Karpas-422 (cell line): Measurements from ENCODE around the gene TGM2. TPM values are rescaled to one million over a fixed set of nuclear protein-coding genes. Genes with fewer than 3 reads are reported as not detected.

ENCODE experiments used
- DNase-seq: peaks from one replicate; pipeline ENCODE4 v3.0.0-alpha.2; 2015
- H2AFZ ChIP-seq: fragments of 200-600 bp; sonication (generic); 2 replicates; pipeline ENCODE4 v1.6.1; 2014; ENCODE audit warnings: antibody characterized with exemption, low read length, mixed read lengths
- H3K27ac ChIP-seq: fragments of 200-600 bp; sonication (generic); 2 replicates; pipeline ENCODE4 v1.5.1; 2014; ENCODE audit warnings: mild to moderate bottlenecking, low read length, moderate library complexity
- H3K27me3 ChIP-seq: fragments of 200-600 bp; sonication (generic); 2 replicates; pipeline ENCODE4 v1.6.1; 2014; ENCODE audit warnings: low read length, mixed read lengths
- H3K36me3 ChIP-seq: fragments of 200-600 bp; sonication (generic); 2 replicates; pipeline ENCODE4 v1.6.1; 2014; ENCODE audit warnings: low read length, mixed read lengths; ENCODE audit not compliant: insufficient read depth
- H3K4me1 ChIP-seq: fragments of 200-600 bp; sonication (generic); 2 replicates; pipeline ENCODE4 v1.6.1; 2014; ENCODE audit warnings: mild to moderate bottlenecking, low read length, mixed read lengths
- H3K4me2 ChIP-seq: fragments of 200-600 bp; sonication (generic); 2 replicates; pipeline ENCODE4 v1.6.1; 2014; ENCODE audit warnings: low read length, low read depth, mild to moderate bottlenecking; ENCODE audit not compliant: poor library complexity, severe bottlenecking
- H3K4me3 ChIP-seq: fragments of 200-600 bp; sonication (generic); 2 replicates; pipeline ENCODE4 v1.5.1; 2014; ENCODE audit warnings: mild to moderate bottlenecking, antibody characterized with exemption, low read length, mixed read lengths
- H3K79me2 ChIP-seq: fragments of 200-600 bp; sonication (generic); 2 replicates; pipeline ENCODE4 v1.6.1; 2014; ENCODE audit warnings: mild to moderate bottlenecking, low read length, mixed read lengths
- H3K9ac ChIP-seq: fragments of 200-600 bp; sonication (generic); 2 replicates; pipeline ENCODE4 v1.6.0; 2014; ENCODE audit warnings: low read length
- H3K9me2 ChIP-seq: fragments of 200-600 bp; sonication (generic), shearing (Covaris generic); replicated peaks from 2 replicates; pipeline ENCODE4 v1.6.0; 2014; ENCODE audit warnings: mild to moderate bottlenecking, low read length, moderate library complexity; ENCODE audit not compliant: insufficient read depth
- H3K9me3 ChIP-seq: fragments of 300-700, 200-600 bp; sonication (generic); 2 replicates; pipeline ENCODE4 v1.6.1; 2014; ENCODE audit warnings: low read length, mixed read lengths
- H4K20me1 ChIP-seq: fragments of 200-600 bp; sonication (generic); 2 replicates; pipeline ENCODE4 v1.6.1; 2014; ENCODE audit warnings: mild to moderate bottlenecking, antibody characterized with exemption, low read length, low read depth; ENCODE audit not compliant: insufficient read depth
- total RNA-seq: library from RNA; depleted of rRNA; stranded (reverse); fragments of >200 nt; shearing (Covaris generic); gene quantifications from 2 replicates; pipeline ENCODE4 v1.2.3, GENCODE V29; 2014; ENCODE audit warnings: low replicate concordance

Gene TGM2
- total RNA-seq, 1 experiment from 2014 or later: 0.15 TPM

GRCh38 chr20:38139156-38139912, 25.7 kb downstream of the TGM2 start:
- Histone ChIP-seq H3K27me3 (no peaks in the 10 kb centered on the region), H3K9ac (no peak overlapping the region), H3K4me2 (no peak overlapping the region), H2AFZ (no peak overlapping the region), H3K27ac (no peak overlapping the region), H3K79me2 (no peaks in the 10 kb centered on the region), H3K9me3 (no peaks in the 10 kb centered on the region), H3K9me2 (no peaks in the 10 kb centered on the region), H3K4me3 (no peak overlapping the region), H3K4me1 (no peaks in the 10 kb centered on the region), H3K36me3 (no peaks in the 10 kb centered on the region), H4K20me1 (no peaks in the 10 kb centered on the region)
- no peak for DNase-seq

- H3K27ac ChIP-seq: no peak overlapping the region
- no peaks in the 10 kb centered on the region for H3K79me2 ChIP-seq
- no peaks in the 10 kb centered on the region for H3K4me1 ChIP-seq
- H3K4me2 ChIP-seq: no peak overlapping the region
- no peaks in the 10 kb centered on the region for H3K27me3 ChIP-seq
- no peak for DNase-seq
- H3K9me3 ChIP-seq: no peaks in the 10 kb centered on the region
- H3K9me2 ChIP-seq: no peaks in the 10 kb centered on the region
- no peak overlapping the region for H3K9ac ChIP-seq
- no peak overlapping the region for H3K4me3 ChIP-seq
- H4K20me1 ChIP-seq: no peaks in the 10 kb centered on the region
- no peak overlapping the region for H2AFZ ChIP-seq
- H3K36me3 ChIP-seq: no peaks in the 10 kb centered on the region
Measured at GRCh38 chr20:38138086-38138778, 26.8 kb downstream of the TGM2 start.

GRCh38 chr20:38137441-38138037, 27.5 kb downstream of the TGM2 start:
- H3K79me2 ChIP-seq: no peaks in the 10 kb centered on the region
- H3K9ac ChIP-seq: no peak overlapping the region
- H3K9me3 ChIP-seq: no peaks in the 10 kb centered on the region
- H2AFZ ChIP-seq: no peak overlapping the region
- H3K4me3 ChIP-seq: no peak overlapping the region
- no peaks in the 10 kb centered on the region for H3K36me3 ChIP-seq
- no peak overlapping the region for H3K4me2 ChIP-seq
- H3K27ac ChIP-seq: no peak overlapping the region
- no peaks in the 10 kb centered on the region for H3K27me3 ChIP-seq
- no peak for DNase-seq
- no peaks in the 10 kb centered on the region for H3K9me2 ChIP-seq
- no peaks in the 10 kb centered on the region for H3K4me1 ChIP-seq
- H4K20me1 ChIP-seq: no peaks in the 10 kb centered on the region

- no peaks in the 10 kb centered on the region for H3K36me3 ChIP-seq
- H2AFZ ChIP-seq: no peak overlapping the region
- H3K4me3 ChIP-seq: no peak overlapping the region
- DNase-seq: no peak
- no peaks in the 10 kb centered on the region for H3K79me2 ChIP-seq
- H3K4me1 ChIP-seq: no peaks in the 10 kb centered on the region
- H3K4me2 ChIP-seq: no peak overlapping the region
- H3K9ac ChIP-seq: no peak overlapping the region
- H3K9me3 ChIP-seq: no peaks in the 10 kb centered on the region
- no peaks in the 10 kb centered on the region for H3K9me2 ChIP-seq
- no peak overlapping the region for H3K27ac ChIP-seq
- H3K27me3 ChIP-seq: no peaks in the 10 kb centered on the region
- no peaks in the 10 kb centered on the region for H4K20me1 ChIP-seq
Measured at GRCh38 chr20:38136421-38137245, 28.4 kb downstream of the TGM2 start.

GRCh38 chr20:38135651-38136420, 29.2 kb downstream of the TGM2 start:
- H3K36me3 ChIP-seq: no peaks in the 10 kb centered on the region
- no peak for DNase-seq
- no peak overlapping the region for H3K4me3 ChIP-seq
- no peak overlapping the region for H3K9ac ChIP-seq
- H3K27me3 ChIP-seq: no peaks in the 10 kb centered on the region
- H3K9me2 ChIP-seq: no peaks in the 10 kb centered on the region
- no peaks in the 10 kb centered on the region for H4K20me1 ChIP-seq
- H3K9me3 ChIP-seq: no peaks in the 10 kb centered on the region
- H3K4me2 ChIP-seq: no peak overlapping the region
- H3K27ac ChIP-seq: no peak overlapping the region
- no peaks in the 10 kb centered on the region for H3K4me1 ChIP-seq
- H3K79me2 ChIP-seq: no peaks in the 10 kb centered on the region
- H2AFZ ChIP-seq: no peak overlapping the region

GRCh38 chr20:38135271-38135650, 29.8 kb downstream of the TGM2 start:
- Histone ChIP-seq H3K4me1 (no peaks in the 10 kb centered on the region), H4K20me1 (no peaks in the 10 kb centered on the region), H3K9me3 (no peaks in the 10 kb centered on the region), H3K9ac (no peak overlapping the region), H2AFZ (no peak overlapping the region), H3K4me2 (no peak overlapping the region), H3K9me2 (no peaks in the 10 kb centered on the region), H3K4me3 (no peak overlapping the region), H3K36me3 (no peaks in the 10 kb centered on the region), H3K27ac (no peak overlapping the region), H3K79me2 (no peaks in the 10 kb centered on the region), H3K27me3 (no peaks in the 10 kb centered on the region)
- DNase-seq: no peak

- no peak overlapping the region for H2AFZ ChIP-seq
- no peak for DNase-seq
- no peaks in the 10 kb centered on the region for H3K79me2 ChIP-seq
- no peak overlapping the region for H3K4me2 ChIP-seq
- H3K9me2 ChIP-seq: no peaks in the 10 kb centered on the region
- H3K9me3 ChIP-seq: no peaks in the 10 kb centered on the region
- H3K4me1 ChIP-seq: no peaks in the 10 kb centered on the region
- H3K9ac ChIP-seq: no peak overlapping the region
- H4K20me1 ChIP-seq: no peaks in the 10 kb centered on the region
- no peak overlapping the region for H3K27ac ChIP-seq
- no peak overlapping the region for H3K4me3 ChIP-seq
- H3K36me3 ChIP-seq: no peaks in the 10 kb centered on the region
- H3K27me3 ChIP-seq: no peaks in the 10 kb centered on the region
Measured at GRCh38 chr20:38134427-38135270, 30.4 kb downstream of the TGM2 start.
